GM12891 (cell line): Measurements from ENCODE around the gene HYAL3.

Source experiments
- POLR2A ChIP-seq: IDR thresholded peaks from 2 replicates; pipeline ENCODE4 v1.6.1; 2011; ENCODE audit warnings: low read depth, low read length, control low read depth
- POLR2AphosphoS5 ChIP-seq: IDR thresholded peaks from 2 replicates; pipeline ENCODE4 v1.6.1; 2011; ENCODE audit warnings: low read depth, low read length, control low read depth
- POU2F2 ChIP-seq: IDR thresholded peaks from 2 replicates; pipeline ENCODE4 v1.6.1; 2011; ENCODE audit warnings: low read depth, mild to moderate bottlenecking, control low read depth, low read length, moderate library complexity
- TAF1 ChIP-seq: IDR thresholded peaks from 2 replicates; pipeline ENCODE4 v1.6.1; 2011; ENCODE audit warnings: low read depth, low read length, control low read depth

GRCh38 chr3:50287262-50287661 lies 11.9 kb downstream of the HYAL3 start:
- TF ChIP-seq POLR2A, result no peak
- no peak for TF ChIP-seq TAF1
- no peak for TF ChIP-seq POLR2AphosphoS5
- no peak for TF ChIP-seq POU2F2
